Left ventricle myocardium inferior (tissue), 1 donor: Measurements from ENCODE around the gene CIRBP. TPM values are rescaled to one million over a fixed set of nuclear protein-coding genes. Genes with fewer than 3 reads are reported as not detected.

Source experiments
- DNase-seq: peaks from one replicate; pipeline ENCODE4 v3.0.0-alpha.2; 2020
- H3K27ac ChIP-seq: fragments of 200-600 bp; replicated peaks from 2 replicates; pipeline ENCODE4 v1.8.0; 2021
- H3K27me3 ChIP-seq: fragments of 200-600 bp; 2 replicates; pipeline ENCODE4 v1.8.0; 2021; ENCODE audit warnings: low read depth
- H3K36me3 ChIP-seq: fragments of 200-600 bp; 2 replicates; pipeline ENCODE4 v1.8.0; 2021
- H3K4me1 ChIP-seq: fragments of 200-600 bp; 2 replicates; pipeline ENCODE4 v1.8.0; 2021
- H3K4me3 ChIP-seq: fragments of 200-600 bp; 2 replicates; pipeline ENCODE4 v1.8.0; 2021; ENCODE audit warnings: mild to moderate bottlenecking, moderate library complexity
- H3K9me3 ChIP-seq: fragments of 200-600 bp; replicated peaks from 2 replicates; pipeline ENCODE4 v1.8.0; 2021
- CTCF ChIP-seq: fragments of 200-600 bp; IDR thresholded peaks from 2 replicates; pipeline ENCODE4 v1.8.0; 2021; ENCODE audit warnings: antibody characterized with exemption, mild to moderate bottlenecking, borderline replicate concordance
- intact Hi-C: fragments of 100-400 bp; cut with micrococcal nuclease; formaldehyde crosslinking; loops from one replicate; pipeline ENCODE4 v1.11.0; 2022
- total RNA-seq: library from RNA; stranded (reverse); fragmentation: NEBNext Ultra II Directional; extraction: Animal tissue kit (Norgen Biotek cat#: 25700); gene quantifications from one replicate; pipeline ENCODE4 v1.2.1, GENCODE V29; 2021
- donor health status: DM: no; HTN: yes; CAD: no; lungs with severe emphysema.

Gene CIRBP
- total RNA-seq, 1 donor from 2014 or later, result 229 TPM

GRCh38 chr19:1281569-1282287 is 12.6 kb downstream of the CIRBP start:
- no peak overlapping the region for H3K27ac ChIP-seq
- no peak for DNase-seq
- intact Hi-C loops, result no loop called here
- peaks cover 37% of the 10 kb centered on the region for H3K27me3 ChIP-seq
- H3K36me3 ChIP-seq, result peaks cover 9% of the 10 kb centered on the region
- H3K4me3 ChIP-seq, result no peak overlapping the region
- peaks cover 17% of the 10 kb centered on the region for H3K4me1 ChIP-seq
- TF ChIP-seq CTCF, result no peak
- H3K9me3 ChIP-seq, result no peaks in the 10 kb centered on the region

GRCh38 chr19:1282588-1283206 is 13.6 kb downstream of the CIRBP start:
- intact Hi-C loops, result no loop called here

GRCh38 chr19:1283207-1283916 is 14.2 kb downstream of the CIRBP start:
- Histone ChIP-seq H3K9me3 (no peaks in the 10 kb centered on the region), H3K4me1 (peaks cover 20% of the 10 kb centered on the region)
- intact Hi-C loops, result no loop called here

More at GRCh38 chr19:1282588-1283206, 13.6 kb downstream of the CIRBP start:
- Histone ChIP-seq H3K36me3 (peaks cover 9% of the 10 kb centered on the region), H3K27ac (no peak overlapping the region), H3K9me3 (no peaks in the 10 kb centered on the region), H3K27me3 (peaks cover 46% of the 10 kb centered on the region), H3K4me1 (peaks cover 20% of the 10 kb centered on the region), H3K4me3 (no peak overlapping the region)
- no peak for TF ChIP-seq CTCF
- no peak for DNase-seq

GRCh38 chr19:1283917-1284292 is 14.8 kb downstream of the CIRBP start:
- H3K4me3 ChIP-seq, result no peak overlapping the region
- no peak overlapping the region for H3K27ac ChIP-seq
- H3K27me3 ChIP-seq, result peaks cover 58% of the 10 kb centered on the region
- no peaks in the 10 kb centered on the region for H3K9me3 ChIP-seq
- DNase-seq, result no peak
- intact Hi-C loops, result no loop called here
- TF ChIP-seq CTCF, result no peak
- H3K4me1 ChIP-seq, result peaks cover 20% of the 10 kb centered on the region
- H3K36me3 ChIP-seq, result peaks cover 6% of the 10 kb centered on the region

More at GRCh38 chr19:1283207-1283916, 14.2 kb downstream of the CIRBP start:
- no peak overlapping the region for H3K4me3 ChIP-seq
- peaks cover 53% of the 10 kb centered on the region for H3K27me3 ChIP-seq
- DNase-seq, result no peak
- no peak overlapping the region for H3K27ac ChIP-seq
- peaks cover 9% of the 10 kb centered on the region for H3K36me3 ChIP-seq
- no peak for TF ChIP-seq CTCF

GRCh38 chr19:1284293-1284978 is 15.3 kb downstream of the CIRBP start:
- no peak for DNase-seq

More at GRCh38 chr19:1284293-1284978, 15.3 kb downstream of the CIRBP start:
- no peak overlapping the region for H3K27ac ChIP-seq
- TF ChIP-seq CTCF, result no peak
- intact Hi-C loops, result no loop called here
- H3K4me1 ChIP-seq, result peaks cover 19% of the 10 kb centered on the region
- H3K27me3 ChIP-seq, result peaks cover 64% of the 10 kb centered on the region
- H3K9me3 ChIP-seq, result no peaks in the 10 kb centered on the region
- H3K36me3 ChIP-seq, result peaks cover under 1% of the 10 kb centered on the region
- no peak overlapping the region for H3K4me3 ChIP-seq
